HCEC 1CT (cell line): ENCODE measurements around the gene PRR12.

Experiments
- DNase-seq: peaks from one replicate; pipeline ENCODE4 v3.0.0-alpha.2; 2017

Gene PRR12

DNA sequence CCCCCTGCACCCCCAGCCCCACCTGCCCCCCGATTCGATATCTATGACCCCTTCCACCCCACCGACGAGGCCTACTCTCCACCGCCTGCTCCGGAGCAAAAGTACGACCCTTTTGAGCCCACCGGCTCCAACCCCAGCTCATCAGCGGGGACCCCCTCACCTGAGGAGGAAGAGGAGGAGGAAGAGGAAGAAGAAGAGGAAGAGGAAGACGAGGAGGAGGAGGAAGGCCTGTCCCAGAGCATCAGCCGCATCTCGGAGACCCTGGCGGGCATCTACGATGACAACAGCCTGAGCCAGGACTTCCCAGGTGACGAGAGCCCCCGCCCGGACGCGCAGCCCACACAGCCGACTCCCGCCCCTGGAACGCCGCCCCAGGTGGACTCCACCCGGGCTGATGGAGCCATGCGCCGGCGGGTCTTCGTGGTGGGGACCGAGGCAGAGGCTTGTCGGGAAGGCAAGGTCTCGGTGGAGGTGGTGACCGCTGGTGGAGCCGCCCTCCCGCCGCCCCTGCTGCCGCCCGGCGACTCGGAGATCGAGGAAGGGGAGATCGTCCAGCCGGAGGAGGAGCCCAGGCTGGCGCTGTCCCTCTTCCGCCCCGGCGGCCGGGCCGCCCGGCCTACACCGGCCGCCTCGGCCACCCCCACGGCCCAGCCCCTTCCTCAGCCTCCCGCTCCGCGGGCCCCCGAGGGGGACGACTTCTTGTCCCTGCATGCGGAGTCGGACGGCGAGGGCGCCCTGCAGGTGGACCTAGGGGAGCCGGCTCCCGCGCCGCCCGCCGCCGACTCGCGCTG, 60.2 kb downstream of the PRR12 start:
- no peak for DNase-seq

DNA sequence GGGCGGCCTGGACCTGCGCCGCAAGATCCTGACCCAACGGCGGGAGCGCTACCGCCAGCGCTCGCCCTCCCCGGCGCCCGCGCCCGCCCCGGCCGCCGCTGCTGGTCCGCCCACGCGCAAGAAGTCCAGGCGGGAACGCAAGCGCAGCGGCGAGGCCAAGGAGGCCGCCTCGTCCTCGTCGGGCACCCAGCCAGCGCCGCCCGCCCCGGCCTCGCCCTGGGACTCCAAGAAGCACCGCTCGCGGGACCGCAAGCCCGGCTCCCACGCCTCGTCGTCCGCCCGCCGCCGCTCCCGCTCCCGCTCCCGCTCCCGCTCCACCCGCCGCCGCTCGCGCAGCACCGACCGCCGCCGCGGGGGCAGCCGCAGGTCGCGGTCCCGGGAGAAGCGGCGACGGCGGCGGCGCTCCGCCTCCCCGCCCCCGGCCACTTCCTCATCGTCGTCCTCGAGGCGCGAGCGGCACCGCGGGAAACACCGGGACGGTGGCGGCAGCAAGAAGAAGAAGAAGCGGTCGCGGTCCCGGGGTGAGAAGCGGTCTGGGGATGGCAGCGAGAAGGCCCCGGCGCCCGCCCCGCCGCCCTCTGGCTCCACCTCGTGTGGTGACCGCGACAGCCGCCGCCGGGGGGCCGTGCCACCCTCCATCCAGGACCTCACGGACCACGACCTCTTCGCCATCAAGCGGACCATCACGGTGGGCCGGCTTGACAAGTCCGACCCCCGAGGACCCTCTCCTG, 61.0 kb downstream of the PRR12 start:
- no peak for DNase-seq

DNA sequence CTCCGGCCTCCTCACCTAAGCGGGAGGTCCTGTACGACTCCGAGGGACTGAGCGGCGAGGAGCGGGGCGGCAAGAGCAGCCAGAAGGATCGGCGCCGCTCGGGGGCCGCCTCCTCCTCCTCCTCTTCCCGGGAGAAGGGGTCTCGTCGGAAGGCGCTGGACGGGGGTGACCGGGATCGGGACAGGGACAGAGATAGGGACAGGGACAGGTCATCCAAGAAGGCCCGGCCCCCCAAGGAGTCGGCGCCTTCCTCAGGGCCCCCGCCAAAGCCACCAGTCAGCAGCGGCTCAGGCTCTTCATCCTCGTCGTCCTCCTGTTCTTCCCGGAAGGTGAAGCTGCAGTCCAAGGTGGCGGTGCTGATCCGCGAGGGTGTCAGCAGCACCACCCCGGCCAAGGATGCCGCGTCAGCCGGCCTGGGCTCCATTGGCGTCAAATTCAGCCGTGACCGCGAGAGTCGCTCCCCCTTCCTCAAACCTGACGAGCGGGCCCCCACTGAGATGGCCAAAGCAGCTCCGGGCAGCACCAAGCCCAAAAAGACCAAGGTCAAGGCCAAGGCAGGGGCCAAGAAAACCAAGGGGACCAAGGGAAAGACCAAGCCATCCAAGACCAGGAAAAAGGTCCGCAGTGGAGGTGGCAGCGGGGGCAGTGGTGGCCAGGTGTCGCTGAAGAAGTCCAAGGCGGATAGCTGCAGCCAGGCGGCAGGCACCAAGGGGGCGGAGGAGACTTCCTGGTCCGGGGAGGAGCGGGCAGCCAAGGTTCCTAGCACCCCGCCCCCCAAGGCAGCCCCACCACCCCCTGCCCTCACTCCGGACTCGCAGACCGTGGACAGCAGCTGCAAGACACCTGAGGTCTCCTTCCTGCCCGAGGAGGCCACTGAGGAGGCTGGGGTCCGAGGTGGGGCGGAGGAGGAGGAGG, 61.8 kb downstream of the PRR12 start:
- no peak for DNase-seq

DNA sequence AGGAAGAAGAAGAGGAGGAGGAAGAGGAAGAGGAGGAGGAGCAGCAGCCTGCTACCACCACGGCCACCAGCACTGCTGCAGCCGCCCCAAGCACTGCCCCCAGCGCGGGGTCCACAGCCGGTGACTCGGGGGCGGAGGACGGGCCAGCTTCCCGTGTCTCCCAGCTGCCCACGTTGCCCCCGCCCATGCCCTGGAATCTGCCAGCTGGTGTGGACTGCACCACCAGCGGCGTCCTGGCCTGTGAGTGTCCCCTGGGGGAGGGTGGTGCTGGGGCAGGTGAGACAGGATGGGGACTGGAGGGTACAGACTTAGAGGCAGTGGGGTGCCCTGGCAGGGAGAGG, 62.5 kb downstream of the PRR12 start:
- DNase-seq = no peak

DNA sequence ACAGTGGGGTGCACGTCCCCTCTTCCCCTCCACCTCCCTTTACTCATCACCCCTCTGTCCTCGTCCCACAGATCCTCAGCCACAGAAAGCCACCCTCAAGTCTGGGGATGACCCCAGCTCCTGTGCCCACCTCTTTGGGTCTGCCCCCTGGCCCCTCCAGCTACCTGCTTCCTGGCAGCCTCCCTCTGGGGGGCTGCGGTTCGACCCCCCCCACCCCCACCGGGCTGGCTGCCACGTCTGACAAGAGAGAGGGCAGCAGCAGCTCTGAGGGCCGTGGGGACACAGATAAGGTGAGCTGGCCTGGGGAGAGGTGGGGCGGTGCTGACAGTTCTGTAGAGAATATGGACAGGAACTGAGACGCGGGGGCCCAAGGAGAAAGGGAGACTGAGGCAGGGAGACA, 63.6 kb downstream of the PRR12 start:
- no peak for DNase-seq

DNA sequence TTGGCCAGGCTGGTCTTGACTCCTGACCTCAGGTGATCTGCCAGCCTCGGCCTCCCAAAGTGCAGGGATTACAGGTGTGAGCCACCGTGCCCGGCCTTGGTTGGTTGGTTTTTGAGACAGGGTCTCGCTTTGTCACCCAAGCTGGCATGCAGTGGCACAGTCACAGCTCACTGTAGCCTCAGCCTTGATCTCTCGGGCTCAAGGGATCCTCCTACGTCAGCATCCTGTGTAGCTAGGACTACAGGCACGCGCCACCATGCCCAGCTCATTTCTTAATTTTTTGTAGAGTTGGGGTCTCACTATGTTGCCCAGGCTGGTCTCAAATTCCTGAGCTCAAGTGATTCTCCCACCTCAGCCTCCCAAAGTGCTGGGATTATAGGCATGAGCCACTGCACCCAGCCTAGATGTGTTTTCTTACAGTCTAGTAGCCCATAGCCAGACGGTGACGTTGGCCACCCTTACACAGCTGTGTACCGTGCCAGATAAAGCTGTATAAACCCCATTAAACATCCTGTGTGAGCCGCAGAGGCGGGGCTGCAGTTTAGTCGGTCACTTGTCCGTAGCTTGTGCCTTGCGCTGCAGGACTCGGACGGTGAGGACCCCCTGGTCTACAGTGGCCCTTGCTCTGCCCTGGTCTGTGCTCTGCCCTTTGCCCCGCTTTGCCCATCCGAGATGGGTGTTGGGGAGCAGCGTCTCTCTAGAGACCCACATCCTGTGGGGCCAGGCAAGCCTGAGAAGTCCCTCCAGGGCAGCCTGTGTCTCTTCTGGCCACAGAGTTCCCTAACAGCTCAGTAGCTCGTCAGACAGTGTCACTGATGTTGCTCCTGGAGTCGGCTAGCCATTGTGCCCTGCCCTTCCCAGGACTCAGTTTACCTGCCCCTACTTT, 64.8 kb downstream of the PRR12 start:
- DNase-seq = no peak

DNA sequence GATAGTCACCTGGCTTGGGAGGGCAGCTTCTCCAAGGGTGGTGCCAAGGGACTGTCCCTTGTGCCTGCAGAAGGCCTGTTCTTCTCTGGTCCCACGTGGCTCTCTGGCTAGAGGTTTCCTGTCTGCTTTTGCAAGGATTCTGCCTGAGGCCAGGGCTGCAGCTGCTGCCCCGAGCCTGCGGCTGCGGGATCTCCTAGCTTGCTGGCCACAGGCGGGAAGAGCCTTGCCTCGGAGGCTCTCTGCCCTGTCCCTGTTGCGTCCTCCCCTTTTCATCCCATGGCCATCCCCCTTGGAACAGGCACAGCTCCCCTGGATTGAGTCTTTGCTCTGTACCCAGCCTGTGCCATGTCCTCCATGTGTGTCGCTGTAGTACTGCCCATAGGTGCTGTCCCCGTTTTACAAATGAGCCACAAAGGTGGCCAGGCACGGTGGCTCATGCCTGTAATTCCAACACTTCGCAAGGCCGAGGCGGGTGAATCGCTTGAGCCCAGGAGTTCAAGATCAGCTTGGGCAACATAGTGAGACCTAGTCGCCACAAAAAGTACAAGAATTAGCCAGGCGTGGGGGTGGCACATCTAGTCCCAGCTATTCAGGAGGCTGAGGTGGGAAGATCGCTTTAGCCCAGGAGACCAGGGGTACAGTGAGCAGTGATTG, 65.6 kb downstream of the PRR12 start:
- DNase-seq = no peak

DNA sequence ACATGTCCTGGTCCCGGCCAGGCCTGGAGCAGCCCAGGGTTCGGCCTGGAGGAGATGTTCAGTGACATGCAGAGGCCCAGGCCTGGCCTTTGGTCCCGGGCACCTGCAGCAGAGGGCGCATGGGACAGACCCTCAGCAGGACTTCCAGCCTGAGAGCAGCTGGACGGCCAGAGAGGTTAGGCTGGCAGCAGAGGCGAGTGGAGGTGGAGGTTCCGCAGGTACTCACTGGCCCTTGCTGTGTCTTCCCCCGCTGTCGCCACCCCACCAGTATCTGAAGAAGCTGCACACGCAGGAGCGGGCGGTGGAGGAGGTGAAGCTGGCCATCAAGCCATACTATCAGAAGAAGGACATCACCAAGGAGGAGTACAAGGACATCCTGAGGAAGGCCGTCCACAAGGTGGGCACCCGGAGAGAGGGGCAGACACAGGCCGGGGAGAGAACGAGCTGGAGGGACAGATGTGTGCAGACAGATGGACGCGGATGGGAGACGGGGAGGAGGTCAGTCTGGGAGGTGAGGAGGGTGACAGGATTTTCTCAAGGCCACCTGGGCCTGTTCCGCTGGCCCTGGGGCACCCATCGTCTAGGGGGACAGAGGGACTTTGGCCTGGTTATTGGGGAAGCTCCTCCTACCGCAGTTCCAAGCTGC, 66.6 kb downstream of the PRR12 start:
- no peak for DNase-seq

DNA sequence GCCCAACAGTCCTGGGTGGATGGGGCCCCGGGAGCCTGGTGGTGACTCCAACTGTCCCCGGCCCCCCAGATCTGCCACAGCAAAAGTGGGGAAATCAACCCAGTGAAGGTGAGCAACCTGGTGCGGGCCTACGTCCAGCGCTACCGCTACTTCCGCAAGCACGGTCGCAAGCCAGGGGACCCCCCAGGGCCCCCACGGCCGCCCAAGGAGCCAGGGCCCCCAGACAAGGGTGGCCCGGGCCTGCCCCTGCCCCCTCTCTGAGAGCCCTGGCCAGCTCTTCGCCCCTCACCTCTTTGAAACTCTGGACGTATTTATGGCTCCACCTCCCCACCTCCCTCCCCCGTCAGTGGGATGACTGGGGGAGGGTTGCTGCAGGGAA, 67.1 kb downstream of the PRR12 start:
- no peak for DNase-seq

DNA sequence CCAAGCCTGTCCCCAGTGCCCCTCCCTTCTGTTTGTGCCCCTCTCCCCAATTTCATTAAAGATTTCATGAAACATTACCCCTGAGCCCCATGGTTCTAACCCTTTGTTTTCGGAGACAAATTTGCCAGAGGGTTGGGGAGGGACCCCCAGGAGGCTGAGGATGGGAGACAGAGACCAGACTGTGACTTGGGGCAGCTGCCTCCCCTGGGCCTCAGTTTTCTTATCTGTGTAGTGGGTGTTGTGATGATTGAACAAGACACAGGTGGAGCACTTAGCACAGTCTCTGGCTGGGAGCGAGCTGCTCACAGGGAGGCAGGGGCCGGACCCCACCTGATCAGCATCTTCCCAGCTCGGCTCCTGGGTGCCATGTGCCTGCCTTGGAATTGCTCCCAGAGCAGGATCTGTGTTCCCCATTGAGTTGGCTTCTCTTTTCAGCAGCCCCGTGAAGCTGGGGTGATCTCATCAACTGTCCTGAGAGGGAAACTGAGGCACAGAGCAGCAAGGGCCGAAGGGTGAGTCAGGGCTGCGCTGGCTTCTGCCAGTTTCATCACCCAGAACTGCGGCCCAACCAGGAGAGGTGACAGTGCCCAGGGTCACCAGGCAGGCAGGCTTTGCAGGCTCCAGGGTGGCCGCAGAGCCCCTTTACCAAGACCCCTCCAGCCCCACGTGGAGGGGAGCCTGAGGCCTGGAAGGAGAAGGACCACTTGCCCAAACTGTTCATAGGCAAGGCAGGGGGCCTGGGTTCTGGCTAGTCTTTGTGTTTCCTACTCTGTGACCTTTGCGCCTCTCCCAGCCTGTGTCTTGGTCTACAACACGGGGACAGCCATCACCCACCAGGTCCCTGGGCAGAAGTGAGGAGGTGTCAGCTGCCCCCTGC, 67.8 kb downstream of the PRR12 start:
- no peak for DNase-seq

DNA sequence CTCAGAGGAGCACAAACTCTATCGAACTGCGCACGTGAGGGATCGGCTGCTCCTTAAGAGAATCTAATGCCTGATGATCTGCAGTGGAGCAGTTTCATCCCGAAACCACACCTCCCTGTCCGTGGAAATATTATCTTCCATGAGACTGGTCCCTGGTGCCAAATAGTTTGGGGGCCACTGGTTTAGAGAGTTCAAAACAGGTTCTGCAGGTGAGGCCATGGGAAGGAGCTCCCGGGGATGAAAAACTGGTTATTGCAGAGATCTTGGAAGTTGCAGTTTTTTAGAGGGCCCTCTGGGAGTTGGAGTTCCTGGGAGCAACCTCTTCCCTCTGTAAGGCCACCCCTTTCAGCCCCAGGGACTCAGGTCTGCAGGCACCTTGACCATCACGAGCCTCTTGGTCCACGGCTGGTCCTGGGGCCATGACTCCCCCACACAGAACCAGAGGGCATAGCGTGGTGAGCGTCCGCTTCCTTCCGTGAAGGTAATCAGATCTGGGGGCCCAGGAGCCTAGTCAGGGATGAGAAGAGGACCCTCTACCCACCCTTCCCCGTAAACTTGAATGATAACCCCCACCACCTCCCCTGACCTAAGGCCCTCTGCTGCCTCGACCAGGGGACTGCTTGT, 69.5 kb downstream of the PRR12 start:
- DNase-seq = no peak

DNA sequence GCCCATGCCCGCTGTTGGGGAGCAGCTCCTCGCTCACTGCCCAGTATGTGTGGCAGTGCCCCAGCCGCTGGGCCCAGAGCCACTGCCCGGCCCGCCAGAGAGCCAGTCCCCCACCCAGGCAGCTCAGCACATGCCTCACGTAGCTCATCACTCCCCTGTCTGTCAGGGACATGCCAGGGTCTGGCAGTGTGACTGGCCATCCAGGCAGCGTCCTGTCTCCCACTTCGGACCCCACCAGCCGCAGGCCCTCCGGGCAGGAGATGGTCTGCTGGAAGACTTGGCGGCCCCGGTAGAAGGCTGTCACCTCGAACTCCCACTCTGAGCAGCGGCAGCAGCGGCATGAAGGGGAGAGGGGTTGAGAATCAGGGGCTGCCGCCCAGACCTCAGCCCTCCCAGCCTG, 71.0 kb downstream of the PRR12 start:
- DNase-seq = no peak

DNA sequence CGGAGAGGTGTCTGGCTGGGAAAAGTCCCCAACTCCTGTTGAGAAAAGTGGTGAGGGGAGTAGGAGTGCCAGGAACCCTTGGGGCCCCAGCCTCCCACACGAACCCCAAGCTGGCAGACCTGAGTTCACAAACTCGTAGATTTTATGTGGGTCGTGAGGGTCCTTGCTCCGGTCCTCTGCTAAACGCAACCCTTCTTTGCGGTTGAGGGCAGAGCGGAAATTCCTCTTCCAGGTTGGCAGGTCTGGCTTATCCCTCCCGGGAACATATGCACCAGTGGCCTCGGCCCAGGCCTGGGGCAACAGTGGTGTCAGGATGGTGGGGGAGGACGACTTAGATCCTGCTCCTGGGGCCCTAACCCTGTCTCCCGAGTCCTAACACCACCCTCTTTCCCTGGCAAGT, 72.2 kb downstream of the PRR12 start:
- DNase-seq = no peak

DNA sequence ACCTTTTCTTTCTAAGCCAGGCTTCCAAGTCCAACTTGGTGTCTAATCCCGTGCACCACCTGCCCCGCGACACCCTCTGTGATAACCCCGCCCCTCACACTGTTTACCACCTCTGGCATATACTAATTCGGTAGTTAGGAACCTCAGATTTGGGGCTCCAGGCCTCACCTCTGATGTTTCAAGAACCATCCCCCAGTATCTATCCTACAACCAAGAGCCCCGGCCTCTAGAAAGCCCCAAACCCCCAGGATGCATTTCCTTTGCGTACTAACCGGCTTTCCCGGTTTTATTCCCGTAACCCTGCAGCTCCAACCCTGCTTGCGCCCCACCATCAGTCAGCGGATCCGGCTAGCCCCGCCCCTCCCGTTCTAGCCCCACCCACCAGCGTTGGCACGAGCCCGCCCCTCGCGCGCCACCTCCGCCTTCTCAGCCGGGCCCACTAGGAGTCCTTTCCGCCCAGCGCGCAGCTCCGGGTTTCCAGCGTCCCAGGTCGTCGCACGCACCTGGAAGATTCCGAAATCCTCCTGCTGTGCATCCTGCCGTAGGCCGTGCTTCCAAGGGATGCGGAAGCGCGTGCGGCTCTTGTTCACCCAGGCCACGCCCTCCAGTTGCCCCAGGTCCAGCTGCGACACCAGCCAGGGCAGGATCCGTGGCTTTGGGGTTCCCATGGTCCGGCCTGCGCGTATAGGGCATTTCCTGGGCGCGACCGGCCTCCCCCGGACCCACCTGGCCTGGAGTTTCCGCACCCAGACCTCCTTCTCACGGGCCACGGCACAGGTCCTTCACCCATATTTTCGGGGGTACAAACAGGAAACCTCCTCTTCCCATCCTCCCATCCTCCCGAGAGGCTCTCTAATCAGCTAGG, 73.4 kb downstream of the PRR12 start:
- DNase-seq = peak; percentile 79

DNA sequence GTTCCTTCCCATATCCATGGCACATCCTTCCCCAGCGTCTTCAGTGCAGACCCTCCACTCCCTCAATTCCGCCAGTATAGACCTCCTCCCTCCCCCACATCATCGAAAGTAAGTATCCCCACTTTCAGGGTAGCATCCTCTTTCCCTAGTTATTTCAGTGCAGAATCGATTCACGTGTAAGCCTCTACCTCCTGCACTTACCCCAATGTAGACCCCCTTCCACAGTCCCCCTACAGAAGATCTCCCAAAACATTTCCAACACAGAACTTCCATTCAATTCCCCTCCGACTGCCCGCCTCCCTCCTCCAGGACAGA, 74.0 kb downstream of the PRR12 start:
- no peak for DNase-seq

DNA sequence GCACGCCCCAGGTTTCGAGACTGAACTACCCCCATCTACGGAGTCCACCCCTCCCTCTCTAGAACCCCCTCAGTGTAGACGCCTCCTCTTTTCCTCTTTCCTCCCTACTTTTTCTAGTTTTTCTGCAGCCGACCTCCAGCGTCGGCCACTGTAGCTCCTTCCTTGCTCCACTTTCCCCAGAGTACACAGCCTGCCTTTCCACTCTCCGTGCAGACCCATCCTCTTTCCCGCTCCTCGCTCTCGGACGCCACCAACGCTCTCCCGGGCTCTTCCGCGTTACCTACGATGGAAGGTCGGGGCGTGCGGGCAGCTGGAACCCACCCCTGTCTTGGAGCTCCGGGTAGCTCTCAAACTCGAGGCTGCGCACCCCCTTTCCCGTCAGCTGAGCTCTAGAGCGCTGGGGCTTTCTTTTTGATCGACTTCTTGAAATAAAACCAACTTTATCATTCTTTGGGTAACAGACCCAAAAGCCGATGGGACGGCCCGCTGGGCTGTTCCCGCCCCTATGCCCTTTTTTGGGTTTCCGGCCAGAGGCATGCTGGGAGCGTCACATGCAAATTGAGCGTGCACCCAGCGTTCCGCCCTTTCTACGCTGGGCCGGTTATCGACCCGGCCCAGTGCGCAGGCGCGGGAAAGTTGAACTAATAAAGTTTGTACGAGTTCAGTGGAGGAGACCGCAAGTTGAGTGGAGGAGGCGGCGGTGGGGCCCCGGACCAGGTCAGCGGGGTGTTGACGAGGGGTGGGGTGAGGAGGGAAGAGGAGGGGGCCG, 74.6 kb downstream of the PRR12 start, which contains the start of the genes BCL2L12 and IRF3:
Gene BCL2L12 (plus strand): TSS at position 583 of the 769 bp plus-strand sequence. CDS start 760 bp downstream, outside the sequence.
Gene IRF3 (minus strand): TSS at position 507 of the 769 bp plus-strand sequence. CDS start 1,019 bp downstream, outside the sequence.
- peak; percentile 94 for DNase-seq

DNA sequence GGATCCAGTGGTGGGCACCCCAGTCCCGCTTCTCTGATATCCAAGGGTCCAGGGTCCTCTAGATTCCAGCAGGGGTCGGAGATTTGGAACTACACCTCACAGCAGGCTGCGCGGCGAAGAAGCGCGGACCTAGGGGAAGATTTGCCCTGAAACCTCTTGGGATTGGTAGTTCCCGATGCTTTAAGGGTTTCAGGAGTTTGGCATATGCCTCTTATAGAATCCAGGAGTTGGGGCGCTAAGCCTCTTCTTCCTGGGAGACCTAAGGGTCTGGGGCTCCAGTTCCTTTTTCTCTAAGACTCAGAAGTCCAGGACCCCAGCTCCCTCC, 75.1 kb downstream of the PRR12 start:
- peak; percentile 46 for DNase-seq

DNA sequence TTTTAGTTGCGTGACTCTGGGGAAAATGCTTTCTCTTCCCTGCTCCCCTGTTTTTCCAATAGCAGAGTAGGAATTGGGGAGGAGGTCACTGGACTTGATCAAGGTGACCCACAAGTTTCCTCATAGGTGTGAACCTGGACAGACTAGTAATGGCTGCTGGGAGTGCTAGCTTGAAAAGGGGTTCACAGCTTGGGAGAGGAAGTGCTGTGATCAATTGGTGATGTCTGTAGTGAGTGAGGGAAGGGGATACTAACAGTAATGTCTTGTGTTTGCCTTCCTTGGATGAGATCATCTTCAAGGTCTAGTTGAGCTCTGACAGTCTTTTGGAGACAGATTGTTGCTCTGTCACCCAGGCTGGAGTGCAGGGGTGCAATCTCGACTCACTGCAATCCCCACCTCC, 76.5 kb downstream of the PRR12 start:
- DNase-seq = no peak
